Caco-2 (cell line): Measurements from ENCODE around the gene CHEK2. TPM values are rescaled to one million over a fixed set of nuclear protein-coding genes. Genes with fewer than 3 reads are reported as not detected.
"Not testable (repeated sequence)": the region's sequence is repeated elsewhere in the genome, so short reads cannot be mapped to it uniquely, and the experiment has no call there.

Experiments used
- BruUV-seq: library from RNA; stranded (reverse); fragments of 400-500 nt; replicated peaks from 2 replicates; lab custom pipeline; 2021; lab: Mats Ljungman, UMichigan
- CTCF ChIA-PET: fragments of 300-600 bp; sonication (Branson Sonifier 250); formaldehyde crosslinking; loops from one replicate; lab custom pipeline; 2022; ENCODE audit warnings: antibody characterized with exemption; lab: Charles Lee
- POLR2A ChIA-PET: fragments of 300-600 bp; sonication (Branson Sonifier 250); formaldehyde crosslinking; loops from one replicate; lab custom pipeline; 2022; ENCODE audit warnings: antibody characterized with exemption; lab: Charles Lee
- DNase-seq, 2 experiments: peaks; one replicate each; pipeline versions ENCODE4 v3.0.0 to v3.0.0-alpha.2; 2020 to 2022
- H3K27me3 ChIP-seq: replicated peaks from 2 replicates; pipeline ENCODE4 v1.6.0; 2011; ENCODE audit warnings: low read length; ENCODE audit not compliant: control insufficient read depth, insufficient read depth
- H3K36me3 ChIP-seq: 2 replicates; pipeline ENCODE4 v1.5.1; 2011; ENCODE audit warnings: low read length; ENCODE audit not compliant: control insufficient read depth, insufficient read depth
- H3K4me1 ChIP-seq: fragments of 250-450 bp; sonication (Bioruptor Pico); 2 replicates; pipeline ENCODE4 v1.5.1; 2020; ENCODE audit warnings: mild to moderate bottlenecking
- H3K4me3 ChIP-seq: 2 replicates; pipeline ENCODE4 v1.5.1; 2011; ENCODE audit warnings: low read depth, mild to moderate bottlenecking, control low read depth, low read length
- H3K9me3 ChIP-seq: fragments of 250-450 bp; sonication (Bioruptor Pico); 2 replicates; pipeline ENCODE4 v1.5.1; 2020; ENCODE audit warnings: mild to moderate bottlenecking, moderate library complexity
- H3K27ac Mint-ChIP-seq: one replicate; pipeline ENCODE4 v1.8.0; 2022; ENCODE audit warnings: mixed read lengths; ENCODE audit not compliant: unreplicated experiment
- H3K27me3 Mint-ChIP-seq: one replicate; pipeline ENCODE4 v1.8.0; 2022; ENCODE audit warnings: mixed read lengths; ENCODE audit not compliant: insufficient read depth, unreplicated experiment
- H3K36me3 Mint-ChIP-seq: one replicate; pipeline ENCODE4 v1.8.0; 2022; ENCODE audit warnings: mild to moderate bottlenecking, mixed read lengths; ENCODE audit not compliant: insufficient read depth, unreplicated experiment
- H3K4me1 Mint-ChIP-seq: one replicate; pipeline ENCODE4 v1.8.0; 2022; ENCODE audit warnings: low read depth, mixed read lengths; ENCODE audit not compliant: unreplicated experiment
- H3K4me3 Mint-ChIP-seq: one replicate; pipeline ENCODE4 v1.8.0; 2022; ENCODE audit warnings: mild to moderate bottlenecking, moderate library complexity, mixed read lengths; ENCODE audit not compliant: unreplicated experiment
- H3K9me3 Mint-ChIP-seq: one replicate; pipeline ENCODE4 v1.8.0; 2022; ENCODE audit warnings: mixed read lengths; ENCODE audit not compliant: unreplicated experiment
- intact Hi-C: fragments of 100-400 bp; cut with micrococcal nuclease; formaldehyde crosslinking; loops from one replicate; pipeline ENCODE4 v1.10.0; 2022; ENCODE audit not compliant: unreplicated experiment
- total RNA-seq: library from RNA; stranded (reverse); gene quantifications from 2 replicates; pipeline ENCODE4 v1.2.3, GENCODE V29; 2022

CHEK2 gene
- total RNA-seq, 1 experiment from 2014 or later = 38.0 TPM

DNA sequence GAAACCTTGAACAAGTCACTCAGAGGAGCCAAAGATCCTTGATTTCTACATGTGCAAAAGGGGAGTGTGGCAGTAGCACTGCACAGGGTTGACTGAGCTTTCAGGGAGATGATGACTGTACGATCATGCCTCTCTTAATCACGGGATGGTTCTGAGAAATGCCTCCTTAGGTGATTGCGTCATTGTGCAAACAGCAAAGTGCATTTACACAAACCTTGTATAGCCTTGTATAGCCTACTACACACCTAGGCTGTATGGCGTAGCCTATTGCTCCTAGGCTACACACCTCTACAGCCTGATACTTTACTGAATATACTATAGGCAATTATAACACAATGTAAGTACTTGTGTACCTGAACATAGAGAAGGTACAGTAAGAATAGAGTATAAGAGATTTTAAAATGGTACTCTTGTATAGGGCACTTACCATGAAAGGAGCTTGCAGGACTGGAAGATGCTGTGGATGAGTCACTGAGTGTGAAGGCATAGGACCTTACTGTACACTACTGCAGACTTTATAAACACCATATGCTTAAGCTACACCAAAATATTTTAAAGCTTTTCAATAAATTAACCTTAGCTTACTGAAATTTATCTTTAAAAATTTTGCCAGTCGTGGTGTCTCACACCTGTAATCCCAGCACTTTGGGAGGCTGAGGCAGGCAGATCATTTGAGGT, 60.7 kb downstream of the CHEK2 start:
- peak; percentile 41 to 55 for DNase-seq
- H3K36me3 Mint-ChIP-seq, H3K4me1 ChIP-seq, H3K9me3 Mint-ChIP-seq, H3K9me3 ChIP-seq, H3K27me3 ChIP-seq, H3K36me3 ChIP-seq, BruUV-seq, intact Hi-C loops, POLR2A ChIA-PET, H3K27ac Mint-ChIP-seq, H3K4me1 Mint-ChIP-seq, CTCF ChIA-PET, H3K27me3 Mint-ChIP-seq, H3K4me3 ChIP-seq: not testable (repeated sequence)
- H3K4me3 Mint-ChIP-seq = peak overlapping the region; percentile 83

- POLR2A ChIA-PET, H3K9me3 Mint-ChIP-seq, H3K36me3 ChIP-seq, H3K27me3 ChIP-seq, H3K36me3 Mint-ChIP-seq, H3K4me1 Mint-ChIP-seq, H3K9me3 ChIP-seq, CTCF ChIA-PET, intact Hi-C loops, H3K4me1 ChIP-seq, BruUV-seq, H3K27me3 Mint-ChIP-seq: not testable (repeated sequence)
- Mint-ChIP-seq H3K27ac (peak within 1 kb of the TSS; percentile 81), H3K4me3 (peak within 1 kb of the TSS; percentile 83)
- peak within 1 kb of the TSS; percentile 40 for H3K4me3 ChIP-seq
- DNase-seq = peak; percentile 60 to 83
Measured at GRCh38 chr22:28679611-28680287, 61.9 kb downstream of the CHEK2 start, which contains the start of gene TTC28. TTC28 (minus strand) TSS chr22:28679840; CDS start chr22:28679723, 117 bp downstream.

DNA sequence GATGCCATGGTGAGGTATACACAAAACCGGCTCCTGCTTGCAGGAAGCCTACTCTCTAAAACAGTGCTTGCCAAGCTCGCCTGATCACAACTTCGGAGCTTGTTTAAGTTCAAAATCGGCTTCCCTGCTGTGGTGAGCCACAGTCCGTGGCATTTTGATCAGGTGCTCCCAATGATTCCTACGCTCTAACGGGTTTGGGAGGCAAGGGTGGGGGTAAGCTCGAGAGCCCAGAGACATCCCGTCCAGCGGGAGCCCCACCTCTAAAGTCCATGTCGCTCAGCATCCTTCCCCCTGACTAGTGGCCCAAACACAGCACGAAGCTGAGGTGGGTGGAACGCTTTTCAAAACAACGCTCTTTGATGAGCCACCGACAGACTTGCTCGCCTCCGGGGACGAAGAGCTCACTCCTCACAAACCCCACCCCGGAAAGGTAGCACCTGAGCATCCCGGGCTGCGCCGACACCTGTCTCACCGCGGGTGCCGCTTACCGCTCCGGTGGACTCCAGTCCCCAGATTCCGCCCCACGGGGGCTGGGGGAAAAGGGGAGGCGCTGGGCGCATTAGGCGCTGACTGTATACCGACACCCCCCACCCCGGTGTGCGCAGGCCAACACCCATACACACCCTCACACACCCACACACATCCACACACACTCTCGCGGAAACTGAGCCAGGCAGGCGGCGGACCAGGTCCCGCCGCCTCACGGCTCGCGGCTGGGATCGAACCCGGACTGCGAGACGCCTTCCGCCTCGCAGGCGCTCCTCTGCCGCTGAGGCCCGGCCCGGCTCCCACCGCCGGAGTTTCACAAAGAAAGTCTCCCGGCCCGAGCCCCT, 62.6 kb downstream of the CHEK2 start:
- CTCF ChIA-PET, H3K27ac Mint-ChIP-seq, H3K27me3 ChIP-seq, H3K9me3 Mint-ChIP-seq, H3K4me1 ChIP-seq, intact Hi-C loops, BruUV-seq, H3K9me3 ChIP-seq, H3K36me3 ChIP-seq, DNase-seq, H3K4me1 Mint-ChIP-seq, POLR2A ChIA-PET, H3K36me3 Mint-ChIP-seq, H3K27me3 Mint-ChIP-seq: not testable (repeated sequence)
- H3K4me3 ChIP-seq = peak overlapping the region; percentile 40
- peak overlapping the region; percentile 83 for H3K4me3 Mint-ChIP-seq

DNA sequence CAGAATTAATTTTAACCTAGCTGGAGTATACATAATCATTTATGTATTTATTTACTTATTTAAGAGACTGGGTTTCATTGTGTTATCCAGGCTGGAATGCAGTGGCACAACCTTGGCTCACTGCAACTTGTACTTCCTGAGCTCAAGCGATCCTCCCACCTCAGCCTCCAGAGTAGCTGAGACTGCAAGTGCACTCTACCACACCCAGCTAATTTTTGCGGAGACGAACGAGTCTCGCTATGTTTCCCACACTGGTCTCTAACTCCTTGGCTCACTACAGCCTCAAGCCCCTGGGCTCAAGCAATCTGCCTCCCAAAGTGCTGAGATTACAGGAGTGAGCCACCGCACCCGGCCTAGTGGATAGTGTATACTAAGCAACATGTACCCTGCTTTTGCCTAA, 63.5 kb downstream of the CHEK2 start:
- H3K36me3 ChIP-seq, H3K9me3 ChIP-seq, H3K4me1 ChIP-seq, H3K27me3 Mint-ChIP-seq, H3K36me3 Mint-ChIP-seq, BruUV-seq, POLR2A ChIA-PET, H3K4me1 Mint-ChIP-seq, H3K4me3 ChIP-seq, H3K27me3 ChIP-seq, DNase-seq, intact Hi-C loops, H3K4me3 Mint-ChIP-seq, H3K27ac Mint-ChIP-seq, H3K9me3 Mint-ChIP-seq, CTCF ChIA-PET: not testable (repeated sequence)
